Panc1 (cell line): ENCODE data around the gene EYA2.

ENCODE experiments used
- CTCF ChIP-seq: fragments of 450-650 bp; IDR thresholded peaks from 2 replicates; pipeline ENCODE4 v1.5.1; 2017; ENCODE audit warnings: mild to moderate bottlenecking
- POLR2AphosphoS5 ChIP-seq: IDR thresholded peaks from 2 replicates; pipeline ENCODE4 v1.6.1; 2012; ENCODE audit warnings: mild to moderate bottlenecking, low read depth, low read length, moderate library complexity
- REST ChIP-seq, 2 experiments: IDR thresholded peaks; 2 replicates each; pipeline ENCODE4 v1.6.1; 2011 to 2012; ENCODE audit warnings: low read depth in 2 of 2, control low read depth in 1 of 2, low read length in 1 of 2, mild to moderate bottlenecking in 1 of 2, moderate library complexity in 1 of 2; ENCODE audit not compliant: insufficient read depth in 1 of 2

- no peak for TF ChIP-seq POLR2AphosphoS5
- no peak for TF ChIP-seq CTCF
- TF ChIP-seq REST (IDR thresholded peaks at IDR 0.05; ENCODE audit: insufficient read depth in 1 of 2, low read depth in 2 of 2, low read length in 1 of 2) = no peak
Observed at GRCh38 chr20:47209982-47210381, 315.3 kb downstream of the EYA2 start.
